ENCODE results near the gene TPM2. TPM values are rescaled to one million over a fixed set of nuclear protein-coding genes. Genes with fewer than 3 reads are reported as not detected.

Gene TPM2
- total RNA-seq, 5 donors from 2014 or later (not counting 1 experiment from before 2014, with no cell fraction given): 21.4 to 66.0 (median 57.5) TPM

- Histone ChIP-seq H3K36me3 (ENCODE audit: control insufficient read depth in 2 of 2, extremely low read depth in 1 of 2, insufficient read depth in 1 of 2, low read length in 1 of 2) (peaks cover 37 to 92% of the 10 kb centered on the region in 2 donors), H3K4me3 (ENCODE audit: control insufficient read depth in 1 of 2, extremely low read depth in 1 of 2, low read length in 1 of 2) (no peak overlapping the region), H3K27me3 (replicated peaks in 1 of 2; ENCODE audit: control insufficient read depth in 2 of 2, extremely low read depth in 1 of 2, insufficient read depth in 2 of 2, low read length in 1 of 2) (no peaks in the 10 kb centered on the region), H3K27ac (ENCODE audit: low read length) (no peak overlapping the region), H3K9me3 (no peaks in the 10 kb centered on the region), H3K4me1 (ENCODE audit: control insufficient read depth in 1 of 2, extremely low read depth in 1 of 2, insufficient read depth in 2 of 2, low read length in 2 of 2) (no peaks in the 10 kb centered on the region)
- ATAC-seq (replicated peaks in 1 of 4): no peak
- ChIA-PET CTCF (interaction anchor here in 1 of 2 donors (0.7 kb wide), 1 partner anchor 358 kb away, joined by 3 read pairs; no protein-coding TSS in a partner anchor), POLR2A (no interaction called here)
- Mint-ChIP-seq H3K27ac (no peak overlapping the region), H3K36me3 (peaks cover 69% of the 10 kb centered on the region), H3K9me3 (no peaks in the 10 kb centered on the region), H3K27me3 (no peaks in the 10 kb centered on the region), H3K4me1 (no peaks in the 10 kb centered on the region), H3K4me3 (no peak overlapping the region)
- WGBS (ENCODE audit: insufficient coverage): 100% methylated on average over 2 of the region's 6 CpGs
- no peak for DNase-seq
Observed at GRCh38 chr9:35714123-35714522, 24.4 kb upstream of the TPM2 start.

DNA sequence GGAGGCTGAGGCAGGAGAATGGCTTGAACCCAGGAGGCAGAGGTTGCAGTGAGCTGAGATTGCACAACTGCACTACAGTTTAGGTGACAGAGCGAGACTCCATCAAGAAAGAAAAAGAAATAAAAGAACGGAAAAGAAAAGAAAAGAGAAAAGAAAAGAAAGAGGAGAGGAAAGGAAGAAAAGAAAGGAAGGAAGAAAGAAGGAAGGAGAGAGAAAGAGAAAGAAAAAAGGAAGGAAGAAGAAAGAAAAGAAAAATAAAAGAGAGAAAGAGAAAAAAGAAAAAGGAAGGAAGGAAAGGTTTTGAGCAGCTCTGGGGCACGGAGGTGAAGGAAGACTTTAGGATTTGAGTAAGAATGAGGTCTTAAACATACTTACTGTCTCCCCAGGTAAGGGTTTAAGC, 23.9 kb upstream of the TPM2 start:
- 100% methylated on average over 1 of the region's 3 CpGs for WGBS (ENCODE audit: insufficient coverage)
- Mint-ChIP-seq H3K27ac (peak overlapping the region in 1 of 2 donors; percentile 13), H3K4me3 (no peak overlapping the region), H3K27me3 (no peaks in the 10 kb centered on the region), H3K36me3 (peaks cover 70% of the 10 kb centered on the region), H3K4me1 (no peaks in the 10 kb centered on the region), H3K9me3 (no peaks in the 10 kb centered on the region)
- Histone ChIP-seq H3K36me3 (ENCODE audit: control insufficient read depth in 2 of 2, extremely low read depth in 1 of 2, insufficient read depth in 1 of 2, low read length in 1 of 2) (peaks cover 36 to 92% of the 10 kb centered on the region in 2 donors), H3K4me3 (ENCODE audit: control insufficient read depth in 1 of 2, extremely low read depth in 1 of 2, low read length in 1 of 2) (no peak overlapping the region), H3K27ac (ENCODE audit: low read length) (no peak overlapping the region), H3K9me3 (no peaks in the 10 kb centered on the region), H3K27me3 (replicated peaks in 1 of 2; ENCODE audit: control insufficient read depth in 2 of 2, extremely low read depth in 1 of 2, insufficient read depth in 2 of 2, low read length in 1 of 2) (no peaks in the 10 kb centered on the region), H3K4me1 (ENCODE audit: control insufficient read depth in 1 of 2, extremely low read depth in 1 of 2, insufficient read depth in 2 of 2, low read length in 2 of 2) (no peaks in the 10 kb centered on the region)
- ATAC-seq (replicated peaks in 1 of 4): no peak
- no peak for DNase-seq
- CTCF ChIA-PET: interaction anchor here in 1 of 2 donors (0.7 kb wide), 1 partner anchor 357 kb away, joined by 3 read pairs; no protein-coding TSS in a partner anchor
- POLR2A ChIA-PET: no interaction called here

DNA sequence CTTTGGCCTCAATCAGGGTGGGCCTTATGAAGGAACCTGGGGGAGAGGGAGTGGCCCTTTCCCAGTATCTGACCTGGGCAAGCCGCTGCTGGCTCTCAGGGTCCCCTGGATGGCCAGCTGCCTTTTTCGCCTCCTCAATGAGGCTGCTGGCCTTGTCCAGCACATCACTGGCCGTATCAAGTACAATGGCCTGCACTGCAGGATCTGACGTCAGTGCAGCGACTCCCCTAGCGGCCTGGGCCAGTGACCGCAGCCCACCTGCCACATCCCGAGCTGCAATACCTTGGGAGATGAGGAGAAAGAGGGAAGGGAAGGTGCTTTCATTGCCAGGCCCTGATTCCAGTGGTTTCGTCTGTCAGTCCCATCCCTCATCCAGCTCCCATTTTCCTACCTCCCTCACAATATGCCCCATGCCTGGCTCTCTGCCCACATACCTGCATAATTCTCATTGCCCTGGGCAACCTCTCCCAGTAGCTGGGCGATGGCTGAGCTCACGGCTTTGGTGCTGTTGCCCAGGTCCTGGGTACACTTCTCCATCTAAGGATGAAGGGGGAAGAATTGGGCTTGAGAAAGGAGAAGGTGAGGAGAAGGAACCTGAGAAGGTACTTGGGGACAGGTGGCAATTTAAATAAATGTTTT, 23.2 kb upstream of the TPM2 start:
- H3K27me3 ChIP-seq (replicated peaks in 1 of 2; ENCODE audit: control insufficient read depth in 2 of 2, extremely low read depth in 1 of 2, insufficient read depth in 2 of 2, low read length in 1 of 2): no peaks in the 10 kb centered on the region
- no peaks in the 10 kb centered on the region for H3K9me3 Mint-ChIP-seq
- 93% methylated on average over 4 of the region's 11 CpGs for WGBS (ENCODE audit: insufficient coverage)
- H3K4me3 ChIP-seq (ENCODE audit: control insufficient read depth in 1 of 2, extremely low read depth in 1 of 2, low read length in 1 of 2): no peak overlapping the region
- no peak for ATAC-seq (replicated peaks in 1 of 4)
- no peaks in the 10 kb centered on the region for H3K4me1 Mint-ChIP-seq
- no peak overlapping the region for H3K27ac Mint-ChIP-seq
- H3K36me3 Mint-ChIP-seq: peaks cover 71% of the 10 kb centered on the region
- H3K9me3 ChIP-seq: no peaks in the 10 kb centered on the region
- H3K27me3 Mint-ChIP-seq: no peaks in the 10 kb centered on the region
- no peak overlapping the region for H3K27ac ChIP-seq (ENCODE audit: low read length)
- no peak for DNase-seq
- CTCF ChIA-PET: no interaction called here
- no peak overlapping the region for H3K4me3 Mint-ChIP-seq
- H3K36me3 ChIP-seq (ENCODE audit: control insufficient read depth in 2 of 2, extremely low read depth in 1 of 2, insufficient read depth in 1 of 2, low read length in 1 of 2): peaks cover 36 to 92% of the 10 kb centered on the region in 2 donors
- no peaks in the 10 kb centered on the region for H3K4me1 ChIP-seq (ENCODE audit: control insufficient read depth in 1 of 2, extremely low read depth in 1 of 2, insufficient read depth in 2 of 2, low read length in 2 of 2)
- POLR2A ChIA-PET: interaction anchor here in 1 of 2 donors (0.6 kb wide), 1 partner anchor 68 kb away, joined by 3 read pairs; no protein-coding TSS in a partner anchor

- Mint-ChIP-seq H3K4me1 (peaks cover 0 to 1% (median 0%) of the 10 kb centered on the region in 3 donors), H3K36me3 (peaks cover 77% of the 10 kb centered on the region), H3K27ac (no peak overlapping the region), H3K9me3 (no peaks in the 10 kb centered on the region), H3K27me3 (no peaks in the 10 kb centered on the region), H3K4me3 (no peak overlapping the region)
- no peak overlapping the region for H3K4me3 ChIP-seq (ENCODE audit: control insufficient read depth in 1 of 2, extremely low read depth in 1 of 2, low read length in 1 of 2)
- no peaks in the 10 kb centered on the region for H3K9me3 ChIP-seq
- ChIA-PET POLR2A (no interaction called here), CTCF (interaction anchor here in 1 of 2 donors (1.4 kb wide), 1 partner anchor 42 kb away, joined by 3 read pairs; no protein-coding TSS in a partner anchor)
- ATAC-seq (replicated peaks in 1 of 4): no peak
- H3K4me1 ChIP-seq (ENCODE audit: control insufficient read depth in 1 of 2, extremely low read depth in 1 of 2, insufficient read depth in 2 of 2, low read length in 2 of 2): no peaks in the 10 kb centered on the region
- no peak overlapping the region for H3K27ac ChIP-seq (ENCODE audit: low read length)
- no peaks in the 10 kb centered on the region for H3K27me3 ChIP-seq (replicated peaks in 1 of 2; ENCODE audit: control insufficient read depth in 2 of 2, extremely low read depth in 1 of 2, insufficient read depth in 2 of 2, low read length in 1 of 2)
- peaks cover 29 to 92% of the 10 kb centered on the region in 2 donors for H3K36me3 ChIP-seq (ENCODE audit: control insufficient read depth in 2 of 2, extremely low read depth in 1 of 2, insufficient read depth in 1 of 2, low read length in 1 of 2)
- DNase-seq: no peak
- WGBS (ENCODE audit: insufficient coverage): 95% methylated on average over 11 of the region's 21 CpGs
Observed at GRCh38 chr9:35711501-35712428, 22.0 kb upstream of the TPM2 start.

DNA sequence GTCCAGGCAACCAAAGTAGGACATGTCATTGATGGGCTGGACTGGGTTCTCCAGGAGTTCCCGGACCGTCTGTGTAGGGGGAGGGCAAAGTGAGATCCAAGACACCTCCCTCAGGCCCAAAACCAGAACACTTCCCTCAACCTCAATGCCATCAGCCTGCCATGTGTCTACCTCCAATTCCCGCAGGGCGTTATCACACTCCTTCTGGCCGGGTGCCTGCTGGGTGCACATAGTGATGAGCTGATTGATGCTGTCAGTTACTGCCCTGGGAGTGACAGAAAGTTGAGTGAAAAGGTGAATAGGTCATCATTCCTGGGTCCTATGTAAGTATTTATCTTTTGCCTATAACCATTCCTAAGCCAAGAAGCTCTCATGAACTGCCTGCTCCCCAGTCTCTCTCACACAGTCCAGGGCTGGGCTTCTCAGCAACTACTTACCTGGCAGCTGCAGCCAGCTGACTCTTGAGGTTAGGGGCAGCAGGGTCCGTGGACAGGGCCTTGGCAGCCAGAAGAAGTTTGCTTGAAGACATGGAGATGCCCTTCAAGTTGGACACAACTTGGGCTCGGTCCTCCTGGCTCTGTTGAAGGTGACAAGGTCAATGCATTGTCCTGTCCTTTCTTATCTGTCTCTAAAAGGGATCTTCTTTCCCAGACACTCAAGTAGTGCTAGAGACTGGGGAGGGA, 21.2 kb upstream of the TPM2 start:
- no peak for ATAC-seq (replicated peaks in 1 of 4)
- Histone ChIP-seq H3K4me1 (ENCODE audit: control insufficient read depth in 1 of 2, extremely low read depth in 1 of 2, insufficient read depth in 2 of 2, low read length in 2 of 2) (no peaks in the 10 kb centered on the region), H3K27ac (ENCODE audit: low read length) (no peak overlapping the region), H3K9me3 (no peaks in the 10 kb centered on the region), H3K36me3 (ENCODE audit: control insufficient read depth in 2 of 2, extremely low read depth in 1 of 2, insufficient read depth in 1 of 2, low read length in 1 of 2) (peaks cover 30 to 92% of the 10 kb centered on the region in 2 donors), H3K4me3 (ENCODE audit: control insufficient read depth in 1 of 2, extremely low read depth in 1 of 2, low read length in 1 of 2) (no peak overlapping the region), H3K27me3 (replicated peaks in 1 of 2; ENCODE audit: control insufficient read depth in 2 of 2, extremely low read depth in 1 of 2, insufficient read depth in 2 of 2, low read length in 1 of 2) (no peaks in the 10 kb centered on the region)
- ChIA-PET CTCF (interaction anchor here in 1 of 2 donors (1.4 kb wide), 1 partner anchor 42 kb away, joined by 3 read pairs; no protein-coding TSS in a partner anchor), POLR2A (no interaction called here)
- H3K36me3 Mint-ChIP-seq: peaks cover 73% of the 10 kb centered on the region
- H3K27me3 Mint-ChIP-seq: no peaks in the 10 kb centered on the region
- WGBS (ENCODE audit: insufficient coverage): 80% methylated on average over 1 of the region's 7 CpGs
- no peak for DNase-seq
- H3K27ac Mint-ChIP-seq: no peak overlapping the region
- peaks cover 0 to 4% (median 0%) of the 10 kb centered on the region in 3 donors for H3K4me1 Mint-ChIP-seq
- H3K4me3 Mint-ChIP-seq: no peak overlapping the region
- no peaks in the 10 kb centered on the region for H3K9me3 Mint-ChIP-seq

DNA sequence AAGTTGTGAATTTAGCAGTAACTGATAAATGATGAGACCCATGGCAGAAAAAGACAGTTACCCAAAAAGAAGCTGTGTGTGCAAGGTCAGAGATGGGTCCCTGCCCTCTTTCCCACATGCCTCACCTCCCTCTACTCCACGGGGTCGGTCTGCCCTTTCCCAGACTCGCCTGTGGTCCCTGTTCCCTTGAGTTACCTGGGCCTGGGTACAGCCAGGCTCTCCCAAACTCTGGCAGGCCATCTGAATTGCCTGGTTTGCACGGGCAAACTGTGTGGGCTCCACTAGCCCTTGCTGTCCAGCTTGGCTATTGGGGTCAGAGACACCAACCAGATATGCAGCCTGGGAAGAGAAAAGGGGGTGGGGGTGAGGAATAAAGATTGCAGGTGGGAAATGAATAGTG, 18.4 kb upstream of the TPM2 start:
- no peak for ATAC-seq (replicated peaks in 1 of 4)
- ChIA-PET CTCF (interaction anchor here in 1 of 2 donors (2.6 kb wide), 1 partner anchor 11 kb away, joined by 6 read pairs; no protein-coding TSS in a partner anchor), POLR2A (no interaction called here)
- Mint-ChIP-seq H3K27me3 (no peaks in the 10 kb centered on the region), H3K27ac (peak overlapping the region; percentile 44 to 72), H3K4me3 (no peak overlapping the region), H3K9me3 (no peaks in the 10 kb centered on the region), H3K36me3 (peaks cover 70% of the 10 kb centered on the region), H3K4me1 (peaks cover 0 to 4% (median 0%) of the 10 kb centered on the region in 3 donors)
- Histone ChIP-seq H3K9me3 (no peaks in the 10 kb centered on the region), H3K4me3 (ENCODE audit: control insufficient read depth in 1 of 2, extremely low read depth in 1 of 2, low read length in 1 of 2) (no peak overlapping the region), H3K27me3 (replicated peaks in 1 of 2; ENCODE audit: control insufficient read depth in 2 of 2, extremely low read depth in 1 of 2, insufficient read depth in 2 of 2, low read length in 1 of 2) (no peaks in the 10 kb centered on the region), H3K36me3 (ENCODE audit: control insufficient read depth in 2 of 2, extremely low read depth in 1 of 2, insufficient read depth in 1 of 2, low read length in 1 of 2) (peaks cover 33 to 94% of the 10 kb centered on the region in 2 donors), H3K4me1 (ENCODE audit: control insufficient read depth in 1 of 2, extremely low read depth in 1 of 2, insufficient read depth in 2 of 2, low read length in 2 of 2) (no peaks in the 10 kb centered on the region), H3K27ac (ENCODE audit: low read length) (no peak overlapping the region)
- no peak for DNase-seq
- 94% methylated on average over 4 of the region's 4 CpGs for WGBS (ENCODE audit: insufficient coverage)
